ENCODE measurements around the gene MUC5B.
"Not testable (repeated sequence)": the region's sequence is repeated elsewhere in the genome, so short reads cannot be mapped to it uniquely, and the experiment has no call there.

MUC5B gene

DNA sequence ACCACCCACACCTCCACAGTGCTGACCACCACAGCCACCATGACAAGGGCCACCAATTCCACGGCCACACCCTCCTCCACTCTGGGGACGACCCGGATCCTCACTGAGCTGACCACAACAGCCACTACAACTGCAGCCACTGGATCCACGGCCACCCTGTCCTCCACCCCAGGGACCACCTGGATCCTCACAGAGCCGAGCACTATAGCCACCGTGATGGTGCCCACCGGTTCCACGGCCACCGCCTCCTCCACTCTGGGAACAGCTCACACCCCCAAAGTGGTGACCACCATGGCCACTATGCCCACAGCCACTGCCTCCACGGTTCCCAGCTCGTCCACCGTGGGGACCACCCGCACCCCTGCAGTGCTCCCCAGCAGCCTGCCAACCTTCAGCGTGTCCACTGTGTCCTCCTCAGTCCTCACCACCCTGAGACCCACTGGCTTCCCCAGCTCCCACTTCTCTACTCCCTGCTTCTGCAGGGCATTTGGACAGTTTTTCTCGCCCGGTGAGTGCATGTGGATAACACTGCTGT, 28.4 kb downstream of the MUC5B start:
- no peak for DNase-seq

- DNase-seq = no peak
Measured at GRCh38 chr11:1252371-1253102, 29.7 kb downstream of the MUC5B start.

- DNase-seq = no peak
Measured at GRCh38 chr11:1253103-1253485, 30.2 kb downstream of the MUC5B start.

DNA sequence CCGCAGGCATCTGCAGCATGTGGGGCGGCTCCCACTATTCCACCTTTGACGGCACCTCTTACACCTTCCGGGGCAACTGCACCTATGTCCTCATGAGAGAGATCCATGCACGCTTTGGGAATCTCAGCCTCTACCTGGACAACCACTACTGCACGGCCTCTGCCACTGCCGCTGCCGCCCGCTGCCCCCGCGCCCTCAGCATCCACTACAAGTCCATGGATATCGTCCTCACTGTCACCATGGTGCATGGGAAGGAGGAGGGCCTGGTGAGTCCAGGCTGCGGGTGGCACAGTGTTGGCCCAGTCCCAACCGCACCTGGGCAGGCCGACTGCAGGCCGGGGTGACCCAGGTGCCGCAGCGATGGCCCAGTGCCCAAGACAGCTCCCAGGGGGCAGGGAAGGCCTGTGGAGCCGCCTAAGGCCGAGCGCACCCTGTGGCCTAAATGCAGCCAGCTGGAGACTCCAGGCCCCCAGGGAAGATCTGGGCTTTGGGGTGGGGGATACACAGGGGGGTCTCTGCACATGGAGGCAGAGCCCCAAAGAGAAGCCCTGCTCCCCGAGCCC, 31.3 kb downstream of the MUC5B start:
- no peak for DNase-seq

DNA sequence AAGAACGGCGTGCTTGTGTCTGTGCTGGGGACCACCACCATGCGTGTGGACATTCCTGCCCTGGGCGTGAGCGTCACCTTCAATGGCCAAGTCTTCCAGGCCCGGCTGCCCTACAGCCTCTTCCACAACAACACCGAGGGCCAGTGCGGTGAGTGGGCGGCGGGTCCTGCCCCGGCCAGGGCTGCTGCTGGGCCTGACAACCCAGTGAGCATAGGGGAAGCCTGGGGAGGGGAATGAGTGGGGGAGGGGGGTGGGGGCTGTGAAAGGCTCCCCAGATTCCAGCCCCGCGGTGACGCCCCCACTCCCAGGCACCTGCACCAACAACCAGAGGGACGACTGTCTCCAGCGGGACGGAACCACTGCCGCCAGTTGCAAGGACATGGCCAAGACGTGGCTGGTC, 31.9 kb downstream of the MUC5B start:
- no peak for DNase-seq

DNA sequence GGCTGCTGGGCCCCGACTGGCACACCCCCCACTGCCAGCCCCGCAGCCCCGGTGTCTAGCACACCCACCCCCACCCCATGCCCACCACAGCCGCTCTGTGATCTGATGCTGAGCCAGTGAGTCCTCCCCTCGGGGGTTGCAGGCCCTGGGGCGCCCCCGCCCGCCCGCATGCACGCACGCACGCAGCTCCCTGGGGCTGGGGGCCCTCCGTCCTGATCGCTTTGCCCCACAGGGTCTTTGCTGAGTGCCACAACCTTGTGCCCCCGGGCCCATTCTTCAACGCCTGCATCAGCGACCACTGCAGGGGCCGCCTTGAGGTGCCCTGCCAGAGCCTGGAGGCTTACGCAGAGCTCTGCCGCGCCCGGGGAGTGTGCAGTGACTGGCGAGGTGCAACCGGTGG, 32.3 kb downstream of the MUC5B start:
- DNase-seq = no peak

- no peak for DNase-seq
Measured at GRCh38 chr11:1256257-1257045, 33.6 kb downstream of the MUC5B start.

DNA sequence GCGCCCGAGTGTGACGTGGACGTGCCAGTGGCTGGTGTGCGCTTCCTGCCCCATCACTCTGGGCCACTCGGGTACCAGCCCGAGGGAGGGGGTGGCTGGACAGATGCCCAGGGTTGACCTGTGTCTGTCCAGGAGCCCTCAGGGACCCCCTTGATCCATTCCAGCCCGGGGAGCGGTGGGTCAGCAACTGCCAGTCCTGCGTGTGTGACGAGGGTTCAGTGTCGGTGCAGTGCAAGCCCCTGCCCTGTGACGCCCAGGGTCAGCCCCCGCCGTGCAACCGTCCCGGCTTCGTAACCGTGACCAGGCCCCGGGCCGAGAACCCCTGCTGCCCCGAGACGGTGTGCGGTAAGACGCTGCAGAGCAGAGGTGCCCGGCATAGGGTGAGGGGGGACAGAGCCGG, 34.5 kb downstream of the MUC5B start:
- DNase-seq = no peak

DNA sequence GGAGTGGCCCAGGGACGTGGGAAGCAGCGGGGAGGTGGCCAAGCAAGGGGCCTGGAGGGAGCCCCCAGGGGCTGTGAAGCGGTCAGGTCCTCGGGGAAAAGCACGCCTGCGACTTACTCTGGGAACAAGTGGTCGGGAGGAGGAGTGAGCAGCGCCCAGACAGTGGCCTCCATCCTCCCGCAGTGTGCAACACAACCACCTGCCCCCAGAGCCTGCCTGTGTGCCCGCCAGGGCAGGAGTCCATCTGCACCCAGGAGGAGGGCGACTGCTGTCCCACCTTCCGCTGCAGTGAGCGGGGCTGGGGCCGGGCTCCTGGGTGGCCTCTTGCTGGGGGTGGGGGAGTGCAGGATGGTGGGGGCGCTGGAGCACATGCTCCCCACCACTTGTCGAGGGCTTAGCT, 35.0 kb downstream of the MUC5B start:
- no peak for DNase-seq

- no peak for DNase-seq
Measured at GRCh38 chr11:1258401-1259075, 35.7 kb downstream of the MUC5B start.

GRCh38 chr11:1259076-1259461, 36.2 kb downstream of the MUC5B start:
- no peak for DNase-seq

DNA sequence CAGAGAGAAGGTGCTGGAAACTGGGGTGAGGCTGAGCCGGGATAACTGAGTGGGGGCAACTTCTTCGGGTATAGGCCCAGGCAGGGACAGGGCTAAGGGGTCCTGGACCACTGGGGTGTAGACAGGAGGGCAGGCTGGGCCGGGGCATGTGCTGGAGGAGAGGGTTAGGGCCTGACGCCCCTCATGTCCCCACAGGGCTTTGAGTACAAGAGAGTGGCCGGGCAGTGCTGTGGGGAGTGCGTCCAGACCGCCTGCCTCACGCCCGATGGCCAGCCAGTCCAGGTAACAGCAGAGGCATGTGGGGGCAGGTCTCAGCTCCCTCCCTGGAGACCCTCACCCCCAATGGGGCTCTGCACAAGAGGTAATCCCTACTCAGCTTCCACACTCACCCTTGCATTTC, 36.7 kb downstream of the MUC5B start:
- DNase-seq = no peak

- DNase-seq = no peak
Measured at GRCh38 chr11:1260023-1260501, 37.2 kb downstream of the MUC5B start.

GRCh38 chr11:1260620-1261019, 37.8 kb downstream of the MUC5B start:
- no peak for DNase-seq

GRCh38 chr11:1261241-1262071, 38.6 kb downstream of the MUC5B start:
- no peak for DNase-seq

DNA sequence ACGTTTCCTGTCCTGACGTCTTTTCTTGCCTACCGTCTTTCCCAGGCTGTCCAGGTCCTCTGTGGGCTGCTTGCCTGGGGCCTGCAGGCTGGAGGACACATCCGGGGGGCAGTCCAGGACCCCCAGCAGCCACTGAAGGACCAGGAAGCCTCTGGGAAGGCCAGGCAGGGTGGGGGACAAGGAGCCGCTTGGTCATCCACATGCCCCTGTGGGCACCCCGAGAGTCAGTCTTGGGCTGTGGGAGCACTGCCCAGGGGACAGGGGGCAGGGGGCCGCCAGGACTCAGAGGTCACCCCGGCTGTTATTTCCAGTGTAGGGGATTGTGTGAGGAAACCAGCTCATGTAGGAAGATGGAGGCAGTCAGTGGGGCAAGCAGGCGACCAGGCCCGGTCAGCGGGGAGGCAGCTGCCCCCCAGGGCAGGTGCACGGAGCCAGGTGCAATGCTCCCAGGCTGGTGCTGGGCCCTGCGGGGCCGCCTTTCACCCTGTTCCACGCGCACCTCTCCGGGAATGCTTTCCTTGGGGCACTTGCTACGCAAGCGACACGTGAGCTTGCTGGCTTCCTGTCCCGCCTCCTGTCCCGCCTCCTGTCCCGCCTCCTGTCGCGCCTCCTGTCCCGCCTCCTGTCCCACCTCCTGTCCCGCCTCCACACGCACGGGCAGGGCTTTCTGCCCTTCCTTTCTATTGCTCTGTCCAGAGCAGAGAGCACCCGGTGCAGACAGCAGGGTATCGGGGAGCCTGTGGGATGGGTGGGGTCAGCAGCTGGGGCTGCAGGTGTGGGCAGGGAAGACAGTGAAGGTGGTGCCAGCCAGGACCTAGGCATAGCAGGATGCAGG, 39.5 kb downstream of the MUC5B start:
- peak; percentile 76 for DNase-seq

- no peak for DNase-seq
Measured at GRCh38 chr11:1263010-1263409, 40.1 kb downstream of the MUC5B start.

DNA sequence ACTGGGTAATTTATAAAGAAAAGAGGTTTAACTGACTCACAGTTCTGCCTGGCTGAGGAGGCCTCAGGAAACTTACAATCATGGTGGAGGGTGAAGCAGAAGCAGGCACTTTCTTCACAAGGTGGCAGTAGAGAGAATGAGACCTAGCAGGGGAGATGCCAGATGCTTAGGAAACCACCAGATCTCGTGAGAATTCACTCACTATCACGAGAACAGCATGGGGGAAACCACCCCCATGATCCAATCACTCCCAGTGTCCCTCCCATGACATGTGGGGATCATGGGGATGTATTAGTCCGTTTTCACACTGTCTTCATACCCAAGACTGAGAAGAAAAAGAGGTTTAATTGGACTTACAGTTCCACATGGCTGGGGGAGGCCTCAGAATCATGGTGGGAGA, 41.6 kb downstream of the MUC5B start:
- DNase-seq = not testable (repeated sequence)

DNA sequence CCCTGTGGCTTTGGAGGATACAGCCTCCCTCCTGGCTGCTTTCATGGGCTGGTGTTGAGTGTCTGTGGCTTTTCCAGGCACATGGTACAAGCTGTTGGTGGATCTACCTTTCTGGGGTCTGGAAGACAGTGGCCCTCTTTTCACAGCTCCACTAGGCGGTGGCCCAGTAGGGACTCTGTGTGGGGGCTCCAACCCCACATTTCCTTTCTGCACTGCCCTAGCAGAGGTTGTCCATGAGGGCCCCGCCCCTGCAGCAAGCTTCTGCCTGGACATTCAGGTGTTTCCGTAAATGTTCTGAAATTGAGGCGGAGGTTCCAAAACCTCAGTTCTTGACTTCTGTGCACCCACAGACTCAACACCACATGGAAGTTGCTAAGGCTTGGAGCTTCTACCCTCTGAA, 42.6 kb downstream of the MUC5B start:
- not testable (repeated sequence) for DNase-seq

DNA sequence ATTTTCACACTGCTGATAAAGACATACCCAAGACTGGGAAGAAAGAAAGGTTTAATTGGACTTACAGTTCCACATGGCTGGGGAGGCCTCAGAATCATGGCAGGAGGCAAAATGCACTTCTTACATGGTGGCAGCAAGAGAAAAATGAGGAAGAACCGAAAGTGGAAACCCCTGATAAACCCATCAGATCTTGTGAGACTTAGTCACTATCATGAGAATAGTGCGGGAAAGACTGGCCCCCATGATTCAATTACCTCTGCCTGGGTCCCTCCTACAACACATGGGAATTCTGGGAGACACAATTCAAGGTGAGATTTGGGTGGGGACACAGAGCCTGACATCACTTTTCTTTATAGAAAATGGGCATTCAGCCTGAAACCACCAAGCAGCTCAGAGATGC, 44.1 kb downstream of the MUC5B start:
- DNase-seq = not testable (repeated sequence)

- no peak for DNase-seq
Measured at GRCh38 chr11:1267441-1268100, 44.7 kb downstream of the MUC5B start.
